Embryonic facial prominence (tissue), 1 donor: ENCODE measurements around the gene GRHPR.

Experiments
- DNase-seq: peaks from one replicate; pipeline ENCODE4 v3.0.0-alpha.2; 2016; ENCODE audit errors: extremely low spot score

The GRHPR gene

GRCh38 chr9:37398464-37399025 is 24.0 kb upstream of the GRHPR start:
- no peak for DNase-seq

DNA sequence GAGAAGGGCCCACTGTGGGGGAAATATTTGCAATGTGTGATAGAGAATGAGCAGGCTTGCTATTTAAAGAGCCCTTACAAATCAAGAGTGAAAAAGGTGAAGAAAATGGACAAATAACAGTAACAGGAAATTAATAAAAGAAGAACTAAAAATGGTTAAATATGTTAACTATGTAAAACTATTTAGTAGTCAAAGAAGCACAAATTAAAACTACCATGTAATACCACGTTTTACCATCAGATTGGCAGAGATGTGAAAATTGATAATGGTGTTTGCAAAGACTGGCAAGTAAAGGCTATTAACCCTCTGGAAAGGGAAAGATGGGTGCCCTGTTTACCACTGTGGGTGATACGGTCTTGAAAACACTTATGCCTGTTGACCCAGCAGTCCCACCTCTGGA is 23.2 kb upstream of the GRHPR start:
- DNase-seq = no peak

GRCh38 chr9:37404590-37404989 is 17.9 kb upstream of the GRHPR start:
- DNase-seq = no peak

GRCh38 chr9:37405350-37405749 is 17.1 kb upstream of the GRHPR start:
- DNase-seq = no peak

- DNase-seq = no peak
Observed at GRCh38 chr9:37405764-37406380, 16.6 kb upstream of the GRHPR start.

GRCh38 chr9:37406603-37407401 is 15.7 kb upstream of the GRHPR start:
- DNase-seq = no peak

- no peak for DNase-seq
Observed at GRCh38 chr9:37407468-37407867, 15.0 kb upstream of the GRHPR start.

DNA sequence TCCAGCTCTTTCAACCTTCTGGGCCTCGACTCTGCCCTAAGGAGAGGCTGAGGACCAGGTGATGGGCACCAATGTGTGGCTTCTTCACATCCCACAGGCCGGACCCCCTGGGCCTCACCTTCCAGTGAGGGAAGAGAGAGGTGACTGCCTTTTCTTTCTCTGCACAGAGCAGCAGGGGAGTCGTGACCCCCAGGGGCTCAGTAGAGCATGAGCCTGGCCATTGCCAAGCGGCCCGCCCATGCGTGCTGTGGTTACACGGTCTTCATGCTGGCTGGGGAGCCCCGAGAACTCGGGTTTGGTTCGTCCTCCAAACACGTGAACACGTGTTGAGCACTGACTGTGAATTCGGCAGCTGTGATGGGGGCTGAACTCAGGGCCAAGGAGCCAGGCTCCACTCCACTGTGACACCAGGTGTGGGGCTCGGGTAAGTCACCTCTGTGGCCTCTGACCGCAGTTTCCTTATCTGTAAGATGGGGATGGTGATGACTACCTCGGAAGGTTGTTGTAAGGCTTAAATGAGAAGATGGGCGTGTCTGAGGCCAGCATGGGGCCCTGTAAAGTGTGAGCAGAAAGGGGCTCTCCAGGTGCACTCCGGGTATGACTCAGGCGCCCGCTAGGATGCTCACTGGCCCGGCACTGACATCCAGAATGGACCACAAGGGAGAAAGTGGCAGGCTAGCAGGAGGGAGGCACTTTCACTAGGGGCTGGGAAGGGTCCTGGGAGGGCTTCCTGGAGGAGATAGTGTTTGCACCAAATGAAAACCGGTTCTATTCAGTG is 13.4 kb upstream of the GRHPR start:
- no peak for DNase-seq

- no peak for DNase-seq
Observed at GRCh38 chr9:37410354-37410861, 12.1 kb upstream of the GRHPR start.

DNA sequence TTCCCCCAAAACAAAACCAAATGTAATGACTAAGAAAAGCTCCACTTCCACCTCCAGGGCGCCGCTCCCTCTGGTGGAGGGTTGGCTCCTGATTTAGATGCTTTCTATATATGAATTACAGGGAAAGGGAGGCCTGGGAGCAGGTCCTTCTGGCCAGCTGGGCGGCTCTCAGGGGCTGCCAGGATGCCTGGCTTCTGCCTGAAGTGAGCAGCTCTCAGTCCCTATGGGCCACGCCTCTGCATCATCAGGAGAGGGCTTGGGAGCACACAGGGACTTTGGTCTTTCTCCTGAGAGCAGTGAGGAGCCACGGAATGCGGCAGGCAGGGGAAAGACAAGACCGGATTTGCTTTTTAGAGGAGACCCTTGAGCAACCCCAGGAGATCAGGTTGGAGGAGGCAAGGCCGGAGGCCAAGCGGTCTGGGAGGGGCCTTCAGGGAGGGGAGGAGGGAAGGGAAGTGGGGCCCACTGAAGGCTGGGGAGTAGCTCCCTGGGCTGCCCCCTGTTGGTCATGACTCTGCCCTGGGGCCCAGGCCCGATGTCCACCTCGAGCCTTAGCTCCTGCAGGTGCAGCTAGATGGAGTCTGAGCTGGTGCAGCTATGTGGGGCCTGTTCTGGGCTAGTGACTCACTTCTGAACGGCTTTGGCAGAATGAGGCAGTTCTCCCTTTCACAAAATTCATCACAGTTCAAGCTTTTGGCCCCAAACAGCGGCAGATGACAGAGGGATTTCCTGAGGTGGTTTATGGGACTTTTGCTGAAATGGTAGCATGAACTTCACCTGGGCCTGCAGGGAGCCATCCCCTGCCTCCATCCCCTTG is 11.3 kb upstream of the GRHPR start:
- DNase-seq = no peak

DNA sequence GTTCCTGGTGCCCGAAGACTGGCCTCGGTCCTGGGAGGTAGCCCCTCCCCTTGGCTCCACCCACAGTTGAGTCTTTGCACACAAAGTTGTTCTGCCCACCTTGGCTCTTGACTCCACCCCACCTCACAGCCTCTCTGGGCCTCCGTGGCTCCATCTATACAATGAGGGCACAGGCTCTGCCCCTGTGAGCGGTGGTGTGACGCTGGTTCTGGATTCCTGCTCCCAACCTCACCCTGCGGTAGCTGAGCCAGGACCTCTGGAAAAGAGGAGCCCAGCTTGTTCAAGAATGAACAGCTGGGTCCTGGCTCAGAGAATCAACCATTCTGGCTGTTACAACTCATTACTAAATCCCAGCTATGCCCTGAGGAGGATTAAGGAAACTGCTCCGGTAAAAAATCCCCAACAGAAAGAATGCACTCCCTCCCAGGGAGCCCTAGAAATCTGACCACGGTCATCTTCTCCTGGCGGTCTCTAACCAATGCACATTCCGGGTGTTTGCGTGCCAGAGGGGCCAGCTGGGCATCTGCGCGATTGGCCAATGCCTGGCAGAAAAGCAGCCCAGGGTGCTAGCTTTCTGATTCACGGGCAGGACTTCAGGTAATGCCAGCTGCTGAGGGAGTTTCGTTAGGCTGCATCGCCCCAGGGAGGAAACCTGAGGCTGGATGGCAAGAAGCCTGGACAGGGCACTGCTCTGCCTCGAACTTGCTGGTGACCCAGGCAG is 9.9 kb upstream of the GRHPR start:
- DNase-seq = no peak

GRCh38 chr9:37413311-37413710 is 9.2 kb upstream of the GRHPR start:
- no peak for DNase-seq

DNA sequence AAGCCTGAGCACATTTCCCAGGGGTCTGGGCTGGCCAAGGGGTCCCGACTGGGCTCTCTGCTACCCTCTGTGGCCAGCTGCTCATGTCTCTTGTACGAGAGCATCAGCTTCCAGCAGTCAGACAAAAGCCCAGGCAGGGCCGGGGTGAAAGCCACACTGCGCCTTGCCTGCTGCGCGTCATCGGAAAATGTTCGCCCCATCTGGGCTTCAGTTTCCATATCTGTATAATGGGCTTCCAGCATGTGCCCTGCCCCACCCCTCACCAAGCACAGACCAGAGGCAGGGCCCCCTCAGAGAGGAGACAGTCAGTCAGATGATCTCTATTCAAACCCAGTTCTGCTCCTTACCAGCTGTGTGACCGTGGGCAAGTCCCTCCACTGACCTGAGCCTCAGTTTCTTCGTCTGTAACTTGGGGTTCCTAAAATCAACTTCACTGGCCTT is 8.0 kb upstream of the GRHPR start:
- no peak for DNase-seq

GRCh38 chr9:37415011-37415719 is 7.3 kb upstream of the GRHPR start:
- peak; percentile 39 for DNase-seq

GRCh38 chr9:37417252-37417803 is 5.2 kb upstream of the GRHPR start:
- no peak for DNase-seq

- DNase-seq = no peak
Observed at GRCh38 chr9:37417857-37418618, 4.5 kb upstream of the GRHPR start.

GRCh38 chr9:37419204-37419603 is 3.3 kb upstream of the GRHPR start:
- no peak for DNase-seq

DNA sequence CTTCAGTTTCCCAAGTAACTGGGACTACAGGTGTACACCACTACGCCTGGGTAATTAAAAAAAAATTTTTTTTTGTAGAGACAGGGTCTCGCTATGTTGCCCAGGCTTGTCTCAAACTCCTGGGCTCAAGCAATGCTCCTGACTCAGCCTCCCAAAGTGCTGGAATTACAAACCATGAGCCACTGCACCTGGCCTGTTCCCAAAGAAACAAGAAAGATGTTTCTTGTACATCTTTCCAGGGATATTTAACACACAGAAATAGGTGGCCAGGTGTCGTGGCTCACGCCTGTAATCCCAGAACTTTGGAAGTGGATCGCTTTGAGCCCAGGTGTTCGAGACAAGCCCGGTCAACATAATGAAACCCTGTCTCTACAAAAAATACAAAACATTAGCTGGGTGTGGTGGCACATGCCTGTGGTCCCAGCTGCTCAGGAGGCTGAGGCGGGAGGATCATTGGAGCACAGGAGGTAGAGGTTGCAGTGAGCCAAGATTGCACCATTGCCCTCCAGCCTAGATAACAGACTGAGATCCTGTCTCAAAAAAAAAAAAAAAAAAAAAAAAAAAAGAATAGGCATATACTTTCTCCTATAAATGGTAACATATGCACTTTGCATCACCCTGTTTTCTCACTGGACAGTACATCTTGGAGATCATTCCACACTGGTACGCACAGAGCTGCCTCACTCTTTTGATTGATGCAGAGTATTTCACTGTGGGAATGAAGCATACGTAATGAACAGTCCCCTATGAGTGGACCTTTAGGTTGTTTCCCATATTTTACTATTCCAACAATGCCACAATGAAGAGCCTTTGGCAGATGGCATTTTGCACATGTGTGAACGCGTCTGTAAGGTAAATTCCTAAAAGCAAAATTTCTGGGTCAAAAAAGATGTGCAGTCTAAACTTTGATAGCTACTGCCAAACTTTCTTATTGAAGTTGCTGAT is 2.0 kb upstream of the GRHPR start:
- no peak for DNase-seq
